SJSA1 (cell line): ENCODE measurements around the gene MAP3K20. TPM values are rescaled to one million over a fixed set of nuclear protein-coding genes. Genes with fewer than 3 reads are reported as not detected.
"Not testable (repeated sequence)": the region's sequence is repeated elsewhere in the genome, so short reads cannot be mapped to it uniquely, and the experiment has no call there.

Source experiments
- DNase-seq, 2 experiments: peaks; one replicate each; pipeline ENCODE4 v3.0.0-alpha.2; 2015 to 2020; ENCODE audit warnings: low spot score in 2 of 2, low read depth in 1 of 2
- H3K27ac ChIP-seq: fragments of 250-450 bp; sonication (Bioruptor Pico); 2 replicates; pipeline ENCODE4 v1.5.1; 2020; ENCODE audit warnings: mild to moderate bottlenecking, moderate library complexity
- H3K27me3 ChIP-seq: fragments of 250-450 bp; sonication (Bioruptor Pico); replicated peaks from 2 replicates; pipeline ENCODE4 v1.5.1; 2020; ENCODE audit warnings: mild to moderate bottlenecking, moderate library complexity
- H3K36me3 ChIP-seq: fragments of 250-450 bp; sonication (Bioruptor Pico); 2 replicates; pipeline ENCODE4 v1.5.1; 2020; ENCODE audit warnings: mild to moderate bottlenecking
- H3K4me1 ChIP-seq: fragments of 250-450 bp; sonication (Bioruptor Pico); replicated peaks from 2 replicates; pipeline ENCODE4 v1.6.1; 2021; ENCODE audit warnings: mild to moderate bottlenecking
- H3K4me3 ChIP-seq: fragments of 250-450 bp; sonication (Bioruptor Pico); 2 replicates; pipeline ENCODE4 v1.5.1; 2020; ENCODE audit warnings: mild to moderate bottlenecking
- H3K9me3 ChIP-seq: fragments of 250-450 bp; sonication (Bioruptor Pico); replicated peaks from 2 replicates; pipeline ENCODE4 v1.5.1; 2020; ENCODE audit warnings: mild to moderate bottlenecking
- total RNA-seq: library from RNA; depleted of rRNA; stranded (reverse); fragments of >200 nt; shearing (Covaris generic); gene quantifications from 2 replicates; pipeline ENCODE4 v1.2.3, GENCODE V29; 2014

Gene MAP3K20
- total RNA-seq, 1 experiment from 2014 or later, result 95.7 TPM

- Histone ChIP-seq H3K27ac (no peak overlapping the region), H3K4me3 (no peak overlapping the region), H3K4me1 (no peaks in the 10 kb centered on the region), H3K9me3 (peaks cover 15% of the 10 kb centered on the region), H3K36me3 (no peaks in the 10 kb centered on the region), H3K27me3 (no peaks in the 10 kb centered on the region)
- DNase-seq, result no peak
Observed at GRCh38 chr2:173299764-173300163, 224.1 kb downstream of the MAP3K20 start.

DNA sequence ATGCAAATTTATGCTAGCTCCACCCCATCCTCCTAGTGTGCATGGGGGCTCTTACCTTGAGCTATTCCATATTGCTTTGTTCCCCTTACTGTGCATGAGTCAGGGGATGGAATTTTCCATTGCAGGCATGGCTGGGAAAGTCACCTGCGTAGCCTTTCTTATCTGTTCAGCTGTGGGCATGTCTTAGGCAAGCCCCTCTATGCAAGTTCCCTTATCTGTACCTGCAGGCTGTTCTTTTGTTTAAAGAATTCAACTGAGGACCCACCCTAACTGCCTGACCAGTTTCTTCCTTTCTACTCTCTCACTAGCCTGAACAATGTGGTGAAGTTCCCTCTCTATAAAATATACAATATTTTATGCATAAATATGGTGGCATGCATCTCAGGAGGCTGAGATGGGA, 224.8 kb downstream of the MAP3K20 start:
- no peak overlapping the region for H3K4me3 ChIP-seq
- DNase-seq, result no peak
- peaks cover 15% of the 10 kb centered on the region for H3K9me3 ChIP-seq
- H3K27me3 ChIP-seq, result no peaks in the 10 kb centered on the region
- no peaks in the 10 kb centered on the region for H3K4me1 ChIP-seq
- H3K36me3 ChIP-seq, result no peaks in the 10 kb centered on the region
- no peak overlapping the region for H3K27ac ChIP-seq

- H3K4me3 ChIP-seq, H3K36me3 ChIP-seq, H3K4me1 ChIP-seq, H3K27ac ChIP-seq, DNase-seq, H3K27me3 ChIP-seq: not testable (repeated sequence)
- peaks cover 15% of the 10 kb centered on the region for H3K9me3 ChIP-seq
Observed at GRCh38 chr2:173301549-173301948, 225.9 kb downstream of the MAP3K20 start.

DNA sequence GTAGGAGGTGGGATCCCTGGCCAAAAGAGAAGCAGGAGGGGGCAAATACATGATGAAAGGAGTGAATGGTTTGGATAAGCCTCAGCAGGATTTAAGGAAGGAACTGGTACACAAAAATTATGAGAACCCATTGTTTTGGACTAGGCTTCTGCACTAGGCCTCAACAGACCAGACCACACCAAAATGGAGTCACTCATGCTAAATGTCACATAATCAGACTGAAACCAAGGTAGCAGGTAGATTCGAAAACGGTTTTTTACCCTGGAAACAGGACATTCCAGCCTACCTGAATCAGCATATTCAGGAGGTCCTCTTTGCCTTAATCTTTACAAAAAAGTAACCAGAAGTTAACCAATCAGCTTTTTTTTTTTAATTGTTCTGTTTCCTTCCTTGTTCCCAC, 229.7 kb downstream of the MAP3K20 start:
- no peaks in the 10 kb centered on the region for H3K9me3 ChIP-seq
- no peak for DNase-seq
- H3K4me3 ChIP-seq, result no peak overlapping the region
- H3K27ac ChIP-seq, result no peak overlapping the region
- no peaks in the 10 kb centered on the region for H3K27me3 ChIP-seq
- no peaks in the 10 kb centered on the region for H3K36me3 ChIP-seq
- H3K4me1 ChIP-seq, result no peaks in the 10 kb centered on the region

DNA sequence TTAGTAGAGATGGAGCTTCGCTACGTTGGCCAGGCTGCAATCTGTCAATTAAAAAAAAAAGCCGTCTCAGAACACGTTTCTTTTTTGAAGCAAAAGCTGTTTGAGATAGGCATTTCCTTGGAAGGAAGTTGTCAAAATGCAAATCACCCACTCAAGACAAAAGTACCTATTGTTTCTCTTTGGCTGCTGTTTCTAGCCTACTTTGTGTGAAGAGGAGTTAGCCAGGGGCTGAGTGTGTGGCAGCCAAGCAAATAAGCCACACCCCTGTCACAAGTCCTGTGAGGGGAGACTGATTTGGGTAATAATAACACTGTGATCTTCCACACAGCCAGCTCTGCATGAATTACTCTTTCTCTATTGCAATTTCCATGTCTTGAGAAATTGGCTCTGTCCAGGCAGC, 231.6 kb downstream of the MAP3K20 start:
- Histone ChIP-seq H3K27me3 (no peaks in the 10 kb centered on the region), H3K36me3 (no peaks in the 10 kb centered on the region), H3K4me1 (no peaks in the 10 kb centered on the region), H3K4me3 (no peak overlapping the region), H3K9me3 (no peaks in the 10 kb centered on the region), H3K27ac (no peak overlapping the region)
- no peak for DNase-seq

DNA sequence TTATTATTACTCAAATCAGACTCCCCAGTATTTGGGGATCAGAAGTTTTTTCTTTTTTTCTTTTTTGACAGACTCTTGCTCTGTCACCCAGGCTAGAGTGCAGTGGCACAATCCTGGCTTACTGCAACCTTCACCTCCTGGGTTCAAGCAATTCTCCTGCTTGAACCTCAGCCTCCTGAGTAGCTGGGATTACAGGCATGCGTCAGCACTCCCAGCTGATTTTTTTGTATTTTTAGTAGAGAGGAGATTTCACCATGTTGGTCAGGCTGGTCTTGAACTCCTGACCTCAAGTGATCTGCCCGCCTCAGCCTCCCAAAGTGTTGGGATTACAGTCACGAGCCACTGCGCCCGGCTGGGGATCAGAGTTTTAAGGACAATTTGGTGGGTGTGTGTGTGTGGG, 233.7 kb downstream of the MAP3K20 start:
- H3K27ac ChIP-seq, H3K9me3 ChIP-seq, DNase-seq, H3K4me1 ChIP-seq, H3K27me3 ChIP-seq, H3K36me3 ChIP-seq, H3K4me3 ChIP-seq: not testable (repeated sequence)

- Histone ChIP-seq H3K9me3 (no peaks in the 10 kb centered on the region), H3K36me3 (no peaks in the 10 kb centered on the region), H3K4me1 (no peaks in the 10 kb centered on the region)
Observed at GRCh38 chr2:173311844-173312606, 236.4 kb downstream of the MAP3K20 start.

More at GRCh38 chr2:173311844-173312606, 236.4 kb downstream of the MAP3K20 start:
- Histone ChIP-seq H3K27me3 (no peaks in the 10 kb centered on the region), H3K27ac (no peak overlapping the region), H3K4me3 (no peak overlapping the region)
- DNase-seq, result no peak
